ENCODE data around the gene FBXO22. TPM values are rescaled to one million over a fixed set of nuclear protein-coding genes. Genes with fewer than 3 reads are reported as not detected.

Gene FBXO22
- total RNA-seq (23.3 and 24.1 TPM in 2 replicates), polyA plus RNA-seq (6.6 and 6.7 TPM in 2 replicates), polyA minus RNA-seq (17.3 and 17.4 TPM in 2 replicates)
- total RNA-seq (2013): 22.9 TPM

GRCh38 chr15:75903331-75904239, at the start of gene FBXO22:
FBXO22 (plus strand) TSS chr15:75903878; CDS start chr15:75903964, 86 bp downstream.
- peaks cover 12% of the 10 kb centered on the region for H4K20me1 ChIP-seq (ENCODE audit: control insufficient read depth, insufficient read depth, low read length, poor library complexity, severe bottlenecking)
- H3K79me2 ChIP-seq (ENCODE audit: control insufficient read depth, insufficient read depth, low read length): peaks cover 37% of the 10 kb centered on the region
- H3K4me3 Mint-ChIP-seq: peak within 1 kb of the TSS; percentile 100
- no peak for TF ChIP-seq EZH2 (IDR thresholded peaks at IDR 0.05; ENCODE audit: borderline replicate concordance, insufficient read depth, low read depth, low read length, poor library complexity, severe bottlenecking)
- TF ChIP-seq, protein P1, sequence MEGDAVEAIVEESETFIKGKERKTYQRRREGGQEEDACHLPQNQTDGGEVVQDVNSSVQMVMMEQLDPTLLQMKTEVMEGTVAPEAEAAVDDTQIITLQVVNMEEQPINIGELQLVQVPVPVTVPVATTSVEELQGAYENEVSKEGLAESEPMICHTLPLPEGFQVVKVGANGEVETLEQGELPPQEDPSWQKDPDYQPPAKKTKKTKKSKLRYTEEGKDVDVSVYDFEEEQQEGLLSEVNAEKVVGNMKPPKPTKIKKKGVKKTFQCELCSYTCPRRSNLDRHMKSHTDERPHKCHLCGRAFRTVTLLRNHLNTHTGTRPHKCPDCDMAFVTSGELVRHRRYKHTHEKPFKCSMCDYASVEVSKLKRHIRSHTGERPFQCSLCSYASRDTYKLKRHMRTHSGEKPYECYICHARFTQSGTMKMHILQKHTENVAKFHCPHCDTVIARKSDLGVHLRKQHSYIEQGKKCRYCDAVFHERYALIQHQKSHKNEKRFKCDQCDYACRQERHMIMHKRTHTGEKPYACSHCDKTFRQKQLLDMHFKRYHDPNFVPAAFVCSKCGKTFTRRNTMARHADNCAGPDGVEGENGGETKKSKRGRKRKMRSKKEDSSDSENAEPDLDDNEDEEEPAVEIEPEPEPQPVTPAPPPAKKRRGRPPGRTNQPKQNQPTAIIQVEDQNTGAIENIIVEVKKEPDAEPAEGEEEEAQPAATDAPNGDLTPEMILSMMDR (IDR thresholded peaks at IDR 0.05): no peak
- ChIA-PET POLR2A (interaction anchor here (1.4 kb wide), 1 partner anchor 60 kb away, joined by 5 read pairs; the partner anchor contains the start of gene UBE2Q2), CTCF (interaction anchor here (0.6 to 1.0 kb wide), 2 partner anchors 61 to 523 kb away, joined by 3 to 4 read pairs; partner anchors contain the start of gene UBE2Q2)
- peak within 1 kb of the TSS; percentile 97 for H3K27ac Mint-ChIP-seq
- H3K4me3 ChIP-seq (ENCODE audit: control extremely low read depth in 1 of 5, extremely low read depth in 1 of 5, insufficient read depth in 1 of 5, low read depth in 2 of 5, low read length in 4 of 5): peak within 1 kb of the TSS; percentile 78 to 97 (median 90)
- peak within 1 kb of the TSS; percentile 99 for H2AFZ ChIP-seq (ENCODE audit: insufficient read depth, low read depth, low read length, poor library complexity, severe bottlenecking)
- H3K4me1 Mint-ChIP-seq: peaks cover 33% of the 10 kb centered on the region
- H3K27me3 Mint-ChIP-seq: no peaks in the 10 kb centered on the region
- peak within 1 kb of the TSS; percentile 92 for H3K9ac ChIP-seq (ENCODE audit: low read length)
- H3K9me3 ChIP-seq (ENCODE audit: control extremely low read depth in 1 of 3, control insufficient read depth in 2 of 3, insufficient read depth in 1 of 3, low read length in 2 of 3): no peaks in the 10 kb centered on the region
- peak within 1 kb of the TSS; percentile 80 to 93 for H3K27ac ChIP-seq (ENCODE audit: low read length in 2 of 2)
- peak; percentile 93 for DNase-seq
- WGBS (ENCODE audit: insufficient coverage): 3% methylated on average over 59 of the region's 63 CpGs
- H3K4me1 ChIP-seq (ENCODE audit: control insufficient read depth in 2 of 2, insufficient read depth in 2 of 2, low read length in 2 of 2): peaks cover 12 to 13% of the 10 kb centered on the region in 2 donors
- no peaks in the 10 kb centered on the region for H3K27me3 ChIP-seq (replicated peaks in 1 of 4; ENCODE audit: control extremely low read depth in 1 of 4, control insufficient read depth in 3 of 4, insufficient read depth in 4 of 4, low read length in 3 of 4)
- peaks cover 5 to 10% of the 10 kb centered on the region in 2 experiments for H3K36me3 ChIP-seq (replicated peaks in 1 of 2; ENCODE audit: control extremely low read depth in 1 of 2, control insufficient read depth in 1 of 2, extremely low read depth in 1 of 2, insufficient read depth in 2 of 2, low read length in 1 of 2)
- ATAC-seq (ENCODE audit: low read depth): peak; percentile 97
- peak within 1 kb of the TSS; percentile 83 for H3K4me2 ChIP-seq (replicated peaks; ENCODE audit: low read depth, low read length, poor library complexity, severe bottlenecking)
- H3K9me3 Mint-ChIP-seq (ENCODE audit: insufficient read depth): no peaks in the 10 kb centered on the region
- intact Hi-C loops (cut with micrococcal nuclease): loop anchor here (1.0 to 10.0 kb wide), 6 partner anchors 36 to 1911 kb away; partner anchors contain the start of genes PML, SIN3A, STOML1 and TMEM266

- Histone ChIP-seq H3K4me3 (ENCODE audit: control extremely low read depth in 1 of 5, extremely low read depth in 1 of 5, insufficient read depth in 1 of 5, low read depth in 2 of 5, low read length in 4 of 5) (no peak overlapping the region), H3K9me3 (ENCODE audit: control extremely low read depth in 1 of 3, control insufficient read depth in 2 of 3, insufficient read depth in 1 of 3, low read length in 2 of 3) (no peaks in the 10 kb centered on the region), H3K27ac (ENCODE audit: low read length in 2 of 2) (no peak overlapping the region), H3K4me2 (replicated peaks; ENCODE audit: low read depth, low read length, poor library complexity, severe bottlenecking) (no peak overlapping the region), H3K79me2 (ENCODE audit: control insufficient read depth, insufficient read depth, low read length) (peaks cover 31% of the 10 kb centered on the region), H3K9ac (ENCODE audit: low read length) (no peak overlapping the region), H4K20me1 (ENCODE audit: control insufficient read depth, insufficient read depth, low read length, poor library complexity, severe bottlenecking) (peaks cover 11% of the 10 kb centered on the region), H3K27me3 (replicated peaks in 1 of 4; ENCODE audit: control extremely low read depth in 1 of 4, control insufficient read depth in 3 of 4, insufficient read depth in 4 of 4, low read length in 3 of 4) (no peaks in the 10 kb centered on the region), H3K36me3 (replicated peaks in 1 of 2; ENCODE audit: control extremely low read depth in 1 of 2, control insufficient read depth in 1 of 2, extremely low read depth in 1 of 2, insufficient read depth in 2 of 2, low read length in 1 of 2) (peaks cover 7 to 12% of the 10 kb centered on the region in 2 experiments), H3K4me1 (ENCODE audit: control insufficient read depth in 2 of 2, insufficient read depth in 2 of 2, low read length in 2 of 2) (no peaks in the 10 kb centered on the region), H2AFZ (ENCODE audit: insufficient read depth, low read depth, low read length, poor library complexity, severe bottlenecking) (no peak overlapping the region)
- H3K4me1 Mint-ChIP-seq: peaks cover 5% of the 10 kb centered on the region
- H3K4me3 Mint-ChIP-seq: no peak overlapping the region
- H3K9me3 Mint-ChIP-seq (ENCODE audit: insufficient read depth): no peaks in the 10 kb centered on the region
- POLR2A ChIA-PET: no interaction called here
- H3K27ac Mint-ChIP-seq: no peak overlapping the region
- TF ChIP-seq, protein P1 (IDR thresholded peaks at IDR 0.05): no peak
- no peak for TF ChIP-seq EZH2 (IDR thresholded peaks at IDR 0.05; ENCODE audit: borderline replicate concordance, insufficient read depth, low read depth, low read length, poor library complexity, severe bottlenecking)
- no peak for DNase-seq
- intact Hi-C loops (cut with micrococcal nuclease): no loop called here
- CTCF ChIA-PET: no interaction called here
- no peak for ATAC-seq (ENCODE audit: low read depth)
- no peaks in the 10 kb centered on the region for H3K27me3 Mint-ChIP-seq
These were observed 45.8 kb upstream of the FBXO22 start for GRCh38 chr15:75857886-75858285.
